ENCODE measurements around the gene TTF1. TPM values are rescaled to one million over a fixed set of nuclear protein-coding genes. Genes with fewer than 3 reads are reported as not detected.

TTF1 gene
- polyA plus RNA-seq, 1 of the 3 experiments (the other 2 are of a cell fraction) = 11.9 TPM

GRCh38 chr9:132426639-132427414 is 20.2 kb upstream of the TTF1 start:
- no peaks in the 10 kb centered on the region for H4K20me1 ChIP-seq (ENCODE audit: insufficient read depth)
- no peak overlapping the region for H3K27ac ChIP-seq (ENCODE audit: low read depth in 2 of 2, low read length in 1 of 2)
- no peak for TF ChIP-seq FOXM1 (IDR thresholded peaks at IDR 0.05; ENCODE audit: low read depth)
- H3K27me3 ChIP-seq (ENCODE audit: insufficient read depth) = no peaks in the 10 kb centered on the region
- no peak overlapping the region for H2AFZ ChIP-seq (ENCODE audit: low read depth)
- H3K9me3 ChIP-seq = no peaks in the 10 kb centered on the region
- H3F3A ChIP-seq (replicated peaks; ENCODE audit: insufficient read depth) = no peaks in the 10 kb centered on the region
- no peaks in the 10 kb centered on the region for H3K79me2 ChIP-seq (ENCODE audit: insufficient read depth)
- no peak for DNase-seq
- no peak overlapping the region for H3K4me3 ChIP-seq (ENCODE audit: low read depth in 2 of 2, low read length in 1 of 2)
- H3K9ac ChIP-seq = no peak overlapping the region
- POLR2A ChIA-PET = no interaction called here
- no peaks in the 10 kb centered on the region for H3K9me2 ChIP-seq
- CTCF ChIA-PET = no interaction called here
- 67% methylated on average over 17 of the region's 17 CpGs for WGBS (ENCODE audit: low lambda C conversion rate)
- no peaks in the 10 kb centered on the region for H3K36me3 ChIP-seq (replicated peaks in 1 of 2; ENCODE audit: control insufficient read depth in 1 of 2, insufficient read depth in 2 of 2, low read length in 1 of 2)
- no peak overlapping the region for H3K4me2 ChIP-seq
- peaks cover 0 to 10% of the 10 kb centered on the region in 2 experiments; a peak in 1 of 4 replicates for H3K4me1 ChIP-seq (ENCODE audit: control insufficient read depth in 1 of 2, insufficient read depth in 2 of 2, low read depth in 1 of 2, low read length in 1 of 2)

DNA sequence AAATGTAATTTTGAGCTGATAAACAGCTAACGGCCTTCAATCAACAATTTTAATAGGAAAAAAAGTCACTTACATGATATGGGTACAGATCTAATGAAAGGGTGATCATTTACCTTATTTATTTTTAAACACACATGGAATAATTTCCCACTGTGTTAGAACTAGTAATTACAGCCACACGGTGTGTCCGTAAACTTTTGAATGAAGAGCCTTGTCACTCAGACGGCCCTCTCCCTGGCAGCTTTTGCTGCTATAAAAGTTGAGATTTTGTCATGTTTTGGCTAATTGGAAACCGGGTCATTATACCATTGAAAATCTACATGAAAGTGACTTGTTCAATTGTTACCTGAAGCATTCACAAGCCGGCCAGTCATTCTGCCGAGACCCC is 19.0 kb upstream of the TTF1 start:
- POLR2A ChIA-PET = no interaction called here
- Histone ChIP-seq H3K27me3 (ENCODE audit: insufficient read depth) (no peaks in the 10 kb centered on the region), H3K9me3 (no peaks in the 10 kb centered on the region), H3K27ac (ENCODE audit: low read depth in 2 of 2, low read length in 1 of 2) (no peak overlapping the region), H3K4me3 (ENCODE audit: low read depth in 2 of 2, low read length in 1 of 2) (no peak overlapping the region), H3K4me2 (no peak overlapping the region), H3K4me1 (ENCODE audit: control insufficient read depth in 1 of 2, insufficient read depth in 2 of 2, low read depth in 1 of 2, low read length in 1 of 2) (peaks cover 0 to 10% of the 10 kb centered on the region in 2 experiments; a peak in 1 of 4 replicates), H3K36me3 (replicated peaks in 1 of 2; ENCODE audit: control insufficient read depth in 1 of 2, insufficient read depth in 2 of 2, low read length in 1 of 2) (no peaks in the 10 kb centered on the region), H3K79me2 (ENCODE audit: insufficient read depth) (no peaks in the 10 kb centered on the region), H3F3A (replicated peaks; ENCODE audit: insufficient read depth) (no peaks in the 10 kb centered on the region), H3K9ac (no peak overlapping the region), H2AFZ (ENCODE audit: low read depth) (no peak overlapping the region), H4K20me1 (ENCODE audit: insufficient read depth) (no peaks in the 10 kb centered on the region), H3K9me2 (no peaks in the 10 kb centered on the region)
- CTCF ChIA-PET = interaction anchor here (0.6 to 1.6 kb wide), 4 partner anchors 14 to 776 kb away, joined by 3 to 5 read pairs (median 4); no protein-coding TSS in a partner anchor
- TF ChIP-seq FOXJ3 (CRISPR knock-in tag; IDR thresholded peaks at IDR 0.05) (no peak), ZBTB33 (IDR thresholded peaks at IDR 0.05; ENCODE audit: borderline replicate concordance, low read depth) (no peak), YY1 (IDR thresholded peaks at IDR 0.05; ENCODE audit: low read depth) (no peak), TCF12 (IDR thresholded peaks at IDR 0.05) (no peak), EZH2phosphoT487 (IDR thresholded peaks at IDR 0.05; ENCODE audit: borderline replicate concordance, low read depth) (no peak), RXRA (IDR thresholded peaks at IDR 0.05; ENCODE audit: borderline replicate concordance, low read depth) (no peak), TEAD4 (IDR thresholded peaks at IDR 0.05; ENCODE audit: borderline replicate concordance, insufficient read depth) (no peak)
- TF ChIP-seq, protein P1, sequence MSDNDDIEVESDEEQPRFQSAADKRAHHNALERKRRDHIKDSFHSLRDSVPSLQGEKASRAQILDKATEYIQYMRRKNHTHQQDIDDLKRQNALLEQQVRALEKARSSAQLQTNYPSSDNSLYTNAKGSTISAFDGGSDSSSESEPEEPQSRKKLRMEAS (IDR thresholded peaks at IDR 0.05; ENCODE audit: low read depth) = no peak
- DNase-seq = no peak
- 61% methylated on average over 7 of the region's 7 CpGs for WGBS (ENCODE audit: low lambda C conversion rate)

Data from SK-N-SH (cell line).